Measurements from ENCODE around the gene PDK4.

Gene PDK4

DNA sequence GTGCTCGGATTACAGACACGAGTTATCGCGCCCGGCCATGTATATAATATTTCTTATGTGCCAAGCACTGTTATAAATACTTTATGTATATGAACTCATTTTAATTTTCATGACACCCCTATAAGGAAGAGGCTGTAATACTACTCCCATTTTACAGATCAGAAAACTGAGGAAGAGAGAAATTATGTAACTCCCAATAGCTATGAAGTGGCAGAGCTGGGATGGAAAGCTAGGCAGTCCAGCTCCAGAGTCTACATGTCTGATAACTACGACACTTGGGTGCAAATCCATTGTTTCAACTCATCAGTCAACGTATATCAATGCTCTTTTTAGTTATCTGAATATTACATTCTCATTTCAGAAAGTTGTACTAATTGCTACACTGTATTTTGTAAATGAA, 17.0 kb downstream of the PDK4 start:
- in situ Hi-C loops (cut with HindIII; ENCODE audit: low pct_ligation_motif_present, low sequenced_read_pairs), result no loop called here
- DNase-seq, result no peak
- Histone ChIP-seq H3K36me3 (replicated peaks) (no peaks in the 10 kb centered on the region), H3K27ac (no peak overlapping the region), H3K27me3 (replicated peaks) (no peaks in the 10 kb centered on the region), H3K4me3 (ENCODE audit: low read depth, low read length) (no peak overlapping the region)
- TF ChIP-seq, protein P1, sequence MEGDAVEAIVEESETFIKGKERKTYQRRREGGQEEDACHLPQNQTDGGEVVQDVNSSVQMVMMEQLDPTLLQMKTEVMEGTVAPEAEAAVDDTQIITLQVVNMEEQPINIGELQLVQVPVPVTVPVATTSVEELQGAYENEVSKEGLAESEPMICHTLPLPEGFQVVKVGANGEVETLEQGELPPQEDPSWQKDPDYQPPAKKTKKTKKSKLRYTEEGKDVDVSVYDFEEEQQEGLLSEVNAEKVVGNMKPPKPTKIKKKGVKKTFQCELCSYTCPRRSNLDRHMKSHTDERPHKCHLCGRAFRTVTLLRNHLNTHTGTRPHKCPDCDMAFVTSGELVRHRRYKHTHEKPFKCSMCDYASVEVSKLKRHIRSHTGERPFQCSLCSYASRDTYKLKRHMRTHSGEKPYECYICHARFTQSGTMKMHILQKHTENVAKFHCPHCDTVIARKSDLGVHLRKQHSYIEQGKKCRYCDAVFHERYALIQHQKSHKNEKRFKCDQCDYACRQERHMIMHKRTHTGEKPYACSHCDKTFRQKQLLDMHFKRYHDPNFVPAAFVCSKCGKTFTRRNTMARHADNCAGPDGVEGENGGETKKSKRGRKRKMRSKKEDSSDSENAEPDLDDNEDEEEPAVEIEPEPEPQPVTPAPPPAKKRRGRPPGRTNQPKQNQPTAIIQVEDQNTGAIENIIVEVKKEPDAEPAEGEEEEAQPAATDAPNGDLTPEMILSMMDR (IDR thresholded peaks at IDR 0.05; ENCODE audit: low read depth, low read length, missing control alignments), result no peak

DNA sequence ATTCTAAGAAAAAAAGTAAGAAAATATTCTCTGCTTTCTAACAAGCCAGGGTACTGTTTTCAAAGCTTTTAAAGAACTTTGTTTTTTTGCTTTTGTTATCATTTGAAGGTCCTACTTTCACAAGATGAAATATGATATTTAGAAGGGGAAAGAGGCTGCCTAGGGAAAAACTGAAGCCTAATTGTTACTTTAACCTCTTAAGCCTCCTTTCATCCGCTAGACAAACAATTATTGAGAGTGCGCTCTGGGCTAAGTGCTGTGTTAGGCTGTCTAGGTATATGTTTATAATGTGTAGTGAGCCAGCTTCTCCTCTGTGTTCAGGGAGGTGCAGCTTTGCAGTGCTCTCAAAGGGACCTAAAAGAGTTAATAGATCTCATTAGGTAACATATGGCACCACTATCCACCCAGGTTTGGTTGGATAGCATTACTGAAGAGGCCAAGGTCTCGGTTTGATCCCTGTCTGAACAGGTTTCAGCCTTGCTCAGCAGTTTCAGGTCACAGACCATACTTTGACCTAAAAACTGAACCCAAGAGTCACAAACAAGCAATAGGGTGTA, 17.9 kb downstream of the PDK4 start:
- TF ChIP-seq, protein P1 (IDR thresholded peaks at IDR 0.05; ENCODE audit: low read depth, low read length, missing control alignments), result no peak
- Histone ChIP-seq H3K27me3 (replicated peaks) (no peaks in the 10 kb centered on the region), H3K4me3 (ENCODE audit: low read depth, low read length) (no peak overlapping the region), H3K36me3 (replicated peaks) (no peaks in the 10 kb centered on the region), H3K27ac (no peak overlapping the region)
- in situ Hi-C loops (cut with HindIII; ENCODE audit: low pct_ligation_motif_present, low sequenced_read_pairs), result no loop called here
- no peak for DNase-seq

DNA sequence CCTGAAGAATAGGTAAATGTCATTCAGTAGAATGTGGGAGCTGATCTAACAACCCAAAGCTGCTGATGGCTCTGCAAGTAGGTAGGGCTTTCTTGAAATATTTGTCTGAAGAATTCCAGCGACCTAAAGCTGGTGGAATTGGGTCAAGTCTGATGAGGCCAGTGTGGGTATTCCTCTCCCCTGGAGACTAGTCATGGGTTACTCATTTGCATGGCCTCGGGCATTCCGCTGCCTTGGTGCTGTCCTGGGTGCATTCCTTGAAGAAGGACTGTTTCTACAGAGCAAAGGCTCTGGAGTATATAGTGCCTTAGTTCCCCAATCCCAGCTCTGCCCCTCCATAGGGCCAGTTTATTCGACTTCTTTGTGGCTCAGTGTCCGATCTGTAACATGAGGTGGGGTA, 19.2 kb downstream of the PDK4 start:
- DNase-seq, result no peak

DNA sequence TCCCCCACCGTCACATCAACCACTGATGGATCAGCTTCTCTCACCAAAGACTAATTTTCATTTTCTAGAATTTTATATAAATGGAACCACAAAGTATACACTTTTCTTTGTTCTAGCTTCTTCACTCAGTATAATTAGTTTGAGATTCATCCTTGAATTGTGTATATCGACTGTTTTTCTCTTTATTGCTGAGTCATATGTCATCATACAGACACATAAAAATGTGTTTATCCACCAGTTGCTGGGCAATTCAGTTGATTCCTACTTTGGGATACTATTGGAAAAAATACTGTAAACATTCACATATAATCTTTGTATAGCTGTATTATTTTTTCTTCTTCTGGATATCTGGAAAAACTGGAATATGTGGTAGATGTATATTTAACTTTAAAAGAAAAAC, 26.6 kb downstream of the PDK4 start:
- in situ Hi-C loops (cut with HindIII; ENCODE audit: low pct_ligation_motif_present, low sequenced_read_pairs), result no loop called here
- Histone ChIP-seq H3K27ac (no peak overlapping the region), H3K4me3 (ENCODE audit: low read depth, low read length) (no peak overlapping the region), H3K27me3 (replicated peaks) (no peaks in the 10 kb centered on the region), H3K36me3 (replicated peaks) (no peaks in the 10 kb centered on the region)
- no peak for DNase-seq
- TF ChIP-seq, protein P1 (IDR thresholded peaks at IDR 0.05; ENCODE audit: low read depth, low read length, missing control alignments), result no peak

More for the DNA sequence above, 19.2 kb downstream of the PDK4 start:
- no peak overlapping the region for H3K4me3 ChIP-seq (ENCODE audit: low read depth, low read length)
- in situ Hi-C loops (cut with HindIII; ENCODE audit: low pct_ligation_motif_present, low sequenced_read_pairs), result no loop called here
- TF ChIP-seq, protein P1 (IDR thresholded peaks at IDR 0.05; ENCODE audit: low read depth, low read length, missing control alignments), result no peak
- H3K36me3 ChIP-seq (replicated peaks), result no peaks in the 10 kb centered on the region
- no peak overlapping the region for H3K27ac ChIP-seq
- H3K27me3 ChIP-seq (replicated peaks), result no peaks in the 10 kb centered on the region

DNA sequence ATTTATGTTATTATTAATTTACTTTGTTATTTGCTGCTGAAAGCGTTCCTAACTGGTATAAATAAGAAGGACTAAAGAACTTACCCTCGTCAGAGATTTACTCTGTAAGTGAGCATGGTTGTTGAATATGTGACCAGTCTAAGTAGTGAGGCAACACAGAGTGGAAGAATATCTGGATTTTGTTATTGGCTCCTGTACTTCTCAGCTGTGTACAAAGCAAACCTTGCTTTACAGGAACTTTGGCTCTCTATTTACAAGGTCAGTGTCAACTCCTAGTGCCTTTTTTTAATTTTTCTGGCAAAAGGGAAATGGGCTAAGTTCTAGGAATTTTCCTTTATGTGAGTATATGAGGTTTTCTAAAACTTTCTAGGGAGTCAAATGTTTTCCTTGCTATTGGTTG, 35.6 kb downstream of the PDK4 start:
- Histone ChIP-seq H3K4me3 (ENCODE audit: low read depth, low read length) (no peak overlapping the region), H3K36me3 (replicated peaks) (no peaks in the 10 kb centered on the region), H3K27me3 (replicated peaks) (no peaks in the 10 kb centered on the region), H3K27ac (no peak overlapping the region)
- no peak for DNase-seq
- TF ChIP-seq, protein P1 (IDR thresholded peaks at IDR 0.05; ENCODE audit: low read depth, low read length, missing control alignments), result no peak
- in situ Hi-C loops (cut with HindIII; ENCODE audit: low pct_ligation_motif_present, low sequenced_read_pairs), result no loop called here

DNA sequence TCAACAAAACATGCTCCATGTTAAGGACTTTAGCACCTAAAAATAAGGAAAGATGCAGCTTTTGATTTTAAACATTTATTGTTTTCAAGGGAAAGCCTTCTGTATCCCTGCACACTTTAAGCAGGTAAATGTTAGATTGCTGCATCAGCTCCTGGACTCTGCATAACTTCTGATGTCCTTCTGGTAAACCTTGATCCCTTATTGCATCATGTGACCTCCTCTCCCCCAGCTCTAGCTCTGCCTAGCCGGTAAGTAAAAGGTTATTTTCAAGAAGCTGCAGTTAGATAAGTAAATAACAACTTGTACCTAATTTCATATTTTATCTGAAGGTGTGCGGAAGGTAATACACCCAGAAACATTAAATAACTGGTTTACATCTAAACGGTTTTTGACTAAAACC, 37.5 kb downstream of the PDK4 start:
- Histone ChIP-seq H3K27me3 (replicated peaks) (no peaks in the 10 kb centered on the region), H3K4me3 (ENCODE audit: low read depth, low read length) (no peak overlapping the region), H3K36me3 (replicated peaks) (no peaks in the 10 kb centered on the region), H3K27ac (no peak overlapping the region)
- in situ Hi-C loops (cut with HindIII; ENCODE audit: low pct_ligation_motif_present, low sequenced_read_pairs), result no loop called here
- DNase-seq, result no peak
- TF ChIP-seq, protein P1 (IDR thresholded peaks at IDR 0.05; ENCODE audit: low read depth, low read length, missing control alignments), result no peak

Measured in brain microvascular endothelial cell (primary cell).